Fibroblast of skin of right biceps (primary cell): ENCODE measurements around the gene CIB4.

Source experiments
- DNase-seq: peaks from one replicate; pipeline ENCODE4 v3.0.0-alpha.2; 2013

CIB4 gene

GRCh38 chr2:26639685-26640243, 1.4 kb downstream of the CIB4 start:
- DNase-seq: no peak

GRCh38 chr2:26637811-26638310, 3.3 kb downstream of the CIB4 start:
- no peak for DNase-seq

GRCh38 chr2:26636935-26637334, 4.2 kb downstream of the CIB4 start:
- DNase-seq: no peak

GRCh38 chr2:26635401-26635800, 5.8 kb downstream of the CIB4 start:
- DNase-seq: no peak

GRCh38 chr2:26634636-26635230, 6.4 kb downstream of the CIB4 start:
- no peak for DNase-seq

- DNase-seq: no peak
Measured at GRCh38 chr2:26633993-26634595, 7.1 kb downstream of the CIB4 start.

GRCh38 chr2:26633351-26633945, 7.7 kb downstream of the CIB4 start:
- no peak for DNase-seq

- DNase-seq: no peak
Measured at GRCh38 chr2:26632624-26633185, 8.5 kb downstream of the CIB4 start.

GRCh38 chr2:26631401-26632170, 9.6 kb downstream of the CIB4 start:
- no peak for DNase-seq

- DNase-seq: peak; percentile 49
Measured at GRCh38 chr2:26630669-26631360, 10.4 kb downstream of the CIB4 start.

GRCh38 chr2:26630235-26630634, 10.9 kb downstream of the CIB4 start:
- DNase-seq: no peak

GRCh38 chr2:26629751-26630150, 11.4 kb downstream of the CIB4 start:
- no peak for DNase-seq

GRCh38 chr2:26629346-26629630, 11.9 kb downstream of the CIB4 start:
- DNase-seq: no peak

- no peak for DNase-seq
Measured at GRCh38 chr2:26628561-26629345, 12.4 kb downstream of the CIB4 start.

GRCh38 chr2:26627350-26628105, 13.6 kb downstream of the CIB4 start:
- no peak for DNase-seq

GRCh38 chr2:26626606-26627005, 14.6 kb downstream of the CIB4 start:
- no peak for DNase-seq

GRCh38 chr2:26623541-26624495, 17.3 kb downstream of the CIB4 start:
- no peak for DNase-seq

- no peak for DNase-seq
Measured at GRCh38 chr2:26621469-26622199, 19.5 kb downstream of the CIB4 start.

GRCh38 chr2:26620031-26620605, 21.0 kb downstream of the CIB4 start:
- DNase-seq: no peak
